ENCODE data around the gene FKBP4.

The FKBP4 gene

GRCh38 chr12:2813214-2814185, 18.7 kb downstream of the FKBP4 start:
- H3K4me3 ChIP-seq (ENCODE audit: low read length in 2 of 2) = peak overlapping the region; percentile 98 to 99
- peaks cover 15% of the 10 kb centered on the region for H3K4me1 ChIP-seq (ENCODE audit: control insufficient read depth, insufficient read depth, low read length)
- H3K9me3 ChIP-seq (ENCODE audit: control insufficient read depth in 2 of 2, low read length in 2 of 2) = no peaks in the 10 kb centered on the region
- peaks cover 10 to 15% of the 10 kb centered on the region in 2 donors for H3K36me3 ChIP-seq (ENCODE audit: control insufficient read depth in 2 of 2, insufficient read depth in 2 of 2, low read length in 2 of 2)
- peak overlapping the region; percentile 89 for H3K27ac ChIP-seq (ENCODE audit: low read length)
- peak overlapping the region; percentile 73 to 92 for H3K9ac ChIP-seq (ENCODE audit: low read length in 2 of 2)
- H3K27me3 ChIP-seq (ENCODE audit: control insufficient read depth in 1 of 2, insufficient read depth in 2 of 2, low read length in 2 of 2) = no peaks in the 10 kb centered on the region

DNA sequence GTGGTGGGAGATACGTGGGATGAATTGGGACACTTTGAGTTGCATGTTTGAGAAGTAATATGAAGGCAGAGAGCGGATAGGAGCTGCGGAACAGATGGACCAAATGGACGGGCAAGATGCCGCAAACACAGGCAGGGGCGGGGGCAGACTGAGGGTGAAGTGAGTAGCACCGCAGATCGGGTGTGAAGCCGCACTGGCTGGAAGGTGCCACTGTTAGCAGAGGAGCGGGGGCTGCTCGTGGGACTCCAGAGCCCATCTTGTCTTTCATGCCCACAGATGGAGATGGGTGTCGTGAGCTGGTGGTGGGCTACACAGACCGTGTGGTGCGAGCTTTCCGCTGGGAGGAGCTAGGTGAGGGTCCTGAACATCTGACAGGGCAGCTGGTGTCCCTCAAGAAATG, 25.0 kb downstream of the FKBP4 start:
- Histone ChIP-seq H3K27ac (ENCODE audit: low read length) (no peak overlapping the region), H3K4me1 (ENCODE audit: control insufficient read depth, insufficient read depth, low read length) (no peaks in the 10 kb centered on the region), H3K36me3 (ENCODE audit: control insufficient read depth in 2 of 2, insufficient read depth in 2 of 2, low read length in 2 of 2) (peaks cover 55 to 59% of the 10 kb centered on the region in 2 donors), H3K9me3 (ENCODE audit: control insufficient read depth in 2 of 2, low read length in 2 of 2) (no peaks in the 10 kb centered on the region), H3K4me3 (ENCODE audit: low read length in 2 of 2) (no peak overlapping the region), H3K9ac (ENCODE audit: low read length in 2 of 2) (no peak overlapping the region), H3K27me3 (ENCODE audit: control insufficient read depth in 1 of 2, insufficient read depth in 2 of 2, low read length in 2 of 2) (no peaks in the 10 kb centered on the region)

GRCh38 chr12:2820432-2820831, 25.7 kb downstream of the FKBP4 start:
- Histone ChIP-seq H3K4me3 (ENCODE audit: low read length in 2 of 2) (no peak overlapping the region), H3K9ac (ENCODE audit: low read length in 2 of 2) (no peak overlapping the region), H3K27me3 (ENCODE audit: control insufficient read depth in 1 of 2, insufficient read depth in 2 of 2, low read length in 2 of 2) (no peaks in the 10 kb centered on the region), H3K36me3 (ENCODE audit: control insufficient read depth in 2 of 2, insufficient read depth in 2 of 2, low read length in 2 of 2) (peaks cover 61 to 63% of the 10 kb centered on the region in 2 donors), H3K9me3 (ENCODE audit: control insufficient read depth in 2 of 2, low read length in 2 of 2) (no peaks in the 10 kb centered on the region), H3K4me1 (ENCODE audit: control insufficient read depth, insufficient read depth, low read length) (no peaks in the 10 kb centered on the region), H3K27ac (ENCODE audit: low read length) (no peak overlapping the region)

GRCh38 chr12:2823483-2823882, 28.7 kb downstream of the FKBP4 start:
- peaks cover 72 to 76% of the 10 kb centered on the region in 2 donors for H3K36me3 ChIP-seq (ENCODE audit: control insufficient read depth in 2 of 2, insufficient read depth in 2 of 2, low read length in 2 of 2)
- no peaks in the 10 kb centered on the region for H3K27me3 ChIP-seq (ENCODE audit: control insufficient read depth in 1 of 2, insufficient read depth in 2 of 2, low read length in 2 of 2)
- no peak overlapping the region for H3K4me3 ChIP-seq (ENCODE audit: low read length in 2 of 2)
- no peak overlapping the region for H3K27ac ChIP-seq (ENCODE audit: low read length)
- H3K9me3 ChIP-seq (ENCODE audit: control insufficient read depth in 2 of 2, low read length in 2 of 2) = no peaks in the 10 kb centered on the region
- no peak overlapping the region for H3K9ac ChIP-seq (ENCODE audit: low read length in 2 of 2)
- no peaks in the 10 kb centered on the region for H3K4me1 ChIP-seq (ENCODE audit: control insufficient read depth, insufficient read depth, low read length)

DNA sequence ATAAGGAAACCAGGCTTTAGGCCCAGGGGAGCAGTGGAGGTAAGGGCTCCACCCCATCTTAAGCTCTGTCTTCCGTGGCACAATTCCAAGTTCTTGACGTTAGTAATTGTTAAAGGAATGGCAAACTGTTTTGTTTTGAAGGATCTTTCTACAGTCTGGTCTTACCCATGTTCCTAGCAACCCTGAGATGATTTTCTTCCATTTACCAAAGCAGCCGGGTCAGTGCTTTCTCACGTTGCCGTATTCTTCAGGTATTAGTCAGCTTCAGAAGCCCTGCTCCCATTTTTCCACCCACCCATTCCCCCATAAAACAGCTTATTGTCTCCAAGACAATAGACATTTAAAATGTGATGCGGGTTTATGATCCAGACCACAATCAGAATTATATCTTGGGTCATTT, 29.8 kb downstream of the FKBP4 start:
- Histone ChIP-seq H3K27me3 (ENCODE audit: control insufficient read depth in 1 of 2, insufficient read depth in 2 of 2, low read length in 2 of 2) (no peaks in the 10 kb centered on the region), H3K9ac (ENCODE audit: low read length in 2 of 2) (no peak overlapping the region), H3K4me3 (ENCODE audit: low read length in 2 of 2) (no peak overlapping the region), H3K27ac (ENCODE audit: low read length) (no peak overlapping the region), H3K9me3 (ENCODE audit: control insufficient read depth in 2 of 2, low read length in 2 of 2) (no peaks in the 10 kb centered on the region), H3K36me3 (ENCODE audit: control insufficient read depth in 2 of 2, insufficient read depth in 2 of 2, low read length in 2 of 2) (peaks cover 71 to 72% of the 10 kb centered on the region in 2 donors), H3K4me1 (ENCODE audit: control insufficient read depth, insufficient read depth, low read length) (no peaks in the 10 kb centered on the region)

GRCh38 chr12:2825132-2825531, 30.4 kb downstream of the FKBP4 start:
- no peaks in the 10 kb centered on the region for H3K27me3 ChIP-seq (ENCODE audit: control insufficient read depth in 1 of 2, insufficient read depth in 2 of 2, low read length in 2 of 2)
- peaks cover 68 to 72% of the 10 kb centered on the region in 2 donors for H3K36me3 ChIP-seq (ENCODE audit: control insufficient read depth in 2 of 2, insufficient read depth in 2 of 2, low read length in 2 of 2)
- no peak overlapping the region for H3K27ac ChIP-seq (ENCODE audit: low read length)
- no peaks in the 10 kb centered on the region for H3K9me3 ChIP-seq (ENCODE audit: control insufficient read depth in 2 of 2, low read length in 2 of 2)
- no peaks in the 10 kb centered on the region for H3K4me1 ChIP-seq (ENCODE audit: control insufficient read depth, insufficient read depth, low read length)
- H3K9ac ChIP-seq (ENCODE audit: low read length in 2 of 2) = no peak overlapping the region
- H3K4me3 ChIP-seq (ENCODE audit: low read length in 2 of 2) = no peak overlapping the region

GRCh38 chr12:2826036-2826435, 31.3 kb downstream of the FKBP4 start:
- Histone ChIP-seq H3K4me3 (ENCODE audit: low read length in 2 of 2) (no peak overlapping the region), H3K9me3 (ENCODE audit: control insufficient read depth in 2 of 2, low read length in 2 of 2) (no peaks in the 10 kb centered on the region), H3K4me1 (ENCODE audit: control insufficient read depth, insufficient read depth, low read length) (no peaks in the 10 kb centered on the region), H3K9ac (ENCODE audit: low read length in 2 of 2) (no peak overlapping the region), H3K27me3 (ENCODE audit: control insufficient read depth in 1 of 2, insufficient read depth in 2 of 2, low read length in 2 of 2) (no peaks in the 10 kb centered on the region), H3K27ac (ENCODE audit: low read length) (no peak overlapping the region), H3K36me3 (ENCODE audit: control insufficient read depth in 2 of 2, insufficient read depth in 2 of 2, low read length in 2 of 2) (peaks cover 64 to 68% of the 10 kb centered on the region in 2 donors)

GRCh38 chr12:2826721-2827515, 32.1 kb downstream of the FKBP4 start:
- Histone ChIP-seq H3K27ac (ENCODE audit: low read length) (no peak overlapping the region), H3K27me3 (ENCODE audit: control insufficient read depth in 1 of 2, insufficient read depth in 2 of 2, low read length in 2 of 2) (no peaks in the 10 kb centered on the region), H3K4me3 (ENCODE audit: low read length in 2 of 2) (no peak overlapping the region), H3K36me3 (ENCODE audit: control insufficient read depth in 2 of 2, insufficient read depth in 2 of 2, low read length in 2 of 2) (peaks cover 60 to 62% of the 10 kb centered on the region in 2 donors), H3K4me1 (ENCODE audit: control insufficient read depth, insufficient read depth, low read length) (no peaks in the 10 kb centered on the region), H3K9ac (ENCODE audit: low read length in 2 of 2) (no peak overlapping the region), H3K9me3 (ENCODE audit: control insufficient read depth in 2 of 2, low read length in 2 of 2) (no peaks in the 10 kb centered on the region)

GRCh38 chr12:2829275-2829674, 34.5 kb downstream of the FKBP4 start:
- no peak overlapping the region for H3K27ac ChIP-seq (ENCODE audit: low read length)
- peaks cover 40 to 41% of the 10 kb centered on the region in 2 donors for H3K36me3 ChIP-seq (ENCODE audit: control insufficient read depth in 2 of 2, insufficient read depth in 2 of 2, low read length in 2 of 2)
- no peak overlapping the region for H3K9ac ChIP-seq (ENCODE audit: low read length in 2 of 2)
- H3K9me3 ChIP-seq (ENCODE audit: control insufficient read depth in 2 of 2, low read length in 2 of 2) = no peaks in the 10 kb centered on the region
- H3K4me3 ChIP-seq (ENCODE audit: low read length in 2 of 2) = no peak overlapping the region
- no peaks in the 10 kb centered on the region for H3K27me3 ChIP-seq (ENCODE audit: control insufficient read depth in 1 of 2, insufficient read depth in 2 of 2, low read length in 2 of 2)
- peaks cover 5% of the 10 kb centered on the region for H3K4me1 ChIP-seq (ENCODE audit: control insufficient read depth, insufficient read depth, low read length)

- Histone ChIP-seq H3K36me3 (ENCODE audit: control insufficient read depth in 2 of 2, insufficient read depth in 2 of 2, low read length in 2 of 2) (peaks cover 8 to 12% of the 10 kb centered on the region in 2 donors), H3K4me1 (ENCODE audit: control insufficient read depth, insufficient read depth, low read length) (peaks cover 18% of the 10 kb centered on the region), H3K9ac (ENCODE audit: low read length in 2 of 2) (no peak overlapping the region), H3K27ac (ENCODE audit: low read length) (no peak overlapping the region), H3K27me3 (ENCODE audit: control insufficient read depth in 1 of 2, insufficient read depth in 2 of 2, low read length in 2 of 2) (no peaks in the 10 kb centered on the region), H3K9me3 (ENCODE audit: control insufficient read depth in 2 of 2, low read length in 2 of 2) (no peaks in the 10 kb centered on the region), H3K4me3 (ENCODE audit: low read length in 2 of 2) (no peak overlapping the region)
These were observed 37.9 kb downstream of the FKBP4 start for GRCh38 chr12:2832550-2833127.

Data from stomach smooth muscle (tissue), 2 donors.